HEK293T (cell line): ENCODE data around the gene TGFBR2.

Source experiments
- ARNT ChIP-seq: fragments of 450-650 bp; IDR thresholded peaks from 2 replicates; pipeline ENCODE4 v1.6.1; 2017; ENCODE audit warnings: mild to moderate bottlenecking
- BHLHE40 ChIP-seq: fragments of 450-650 bp; IDR thresholded peaks from 2 replicates; pipeline ENCODE4 v1.6.1; 2016; ENCODE audit warnings: mild to moderate bottlenecking, moderate library complexity, borderline replicate concordance
- CTBP1 ChIP-seq: fragments of 450-650 bp; IDR thresholded peaks from 2 replicates; pipeline ENCODE4 v1.6.1; 2016; ENCODE audit warnings: borderline replicate concordance
- FOXM1 ChIP-seq: fragments of 450-650 bp; IDR thresholded peaks from 2 replicates; pipeline ENCODE4 v1.6.1; 2017; ENCODE audit warnings: mild to moderate bottlenecking, borderline replicate concordance
- LEF1 ChIP-seq: fragments of 450-650 bp; IDR thresholded peaks from 2 replicates; pipeline ENCODE4 v1.6.1; 2017; ENCODE audit warnings: mild to moderate bottlenecking, borderline replicate concordance
- NFRKB ChIP-seq: fragments of 450-650 bp; IDR thresholded peaks from 2 replicates; pipeline ENCODE4 v1.6.1; 2016; ENCODE audit warnings: mild to moderate bottlenecking, moderate library complexity
- SP1 ChIP-seq: fragments of 450-650 bp; IDR thresholded peaks from 2 replicates; pipeline ENCODE4 v1.6.1; 2017
- SUZ12 ChIP-seq: fragments of 450-650 bp; IDR thresholded peaks from 2 replicates; pipeline ENCODE4 v1.6.1; 2016; ENCODE audit warnings: mild to moderate bottlenecking
- TF ChIP-seq, protein P1 (sequence below): fragments of 450-650 bp; IDR thresholded peaks from 2 replicates; pipeline ENCODE4 v1.6.1; 2016

DNA sequence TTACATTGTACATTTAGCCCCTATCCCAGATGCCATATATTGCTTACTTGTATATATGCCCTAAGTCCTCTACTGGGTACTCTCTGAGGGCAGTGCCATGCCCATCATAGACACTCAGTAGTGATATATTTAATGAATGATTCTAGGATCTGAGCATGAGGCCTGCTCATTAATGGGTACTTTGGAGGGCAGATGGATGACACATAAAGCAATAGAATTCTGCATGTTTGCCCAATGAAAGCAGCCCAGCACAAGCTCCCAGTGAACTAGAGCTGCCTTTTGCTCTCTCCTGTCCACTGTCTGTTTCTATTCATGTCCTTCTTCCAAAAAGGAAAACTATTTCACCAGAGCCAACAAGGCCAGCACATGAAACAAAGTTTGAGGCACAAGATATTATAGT is 63.9 kb downstream of the TGFBR2 start:
- TF ChIP-seq NFRKB (no peak), LEF1 (no peak), SUZ12 (no peak), BHLHE40 (no peak), ARNT (no peak), FOXM1 (no peak), SP1 (no peak), CTBP1 (no peak)
- TF ChIP-seq, protein P1, sequence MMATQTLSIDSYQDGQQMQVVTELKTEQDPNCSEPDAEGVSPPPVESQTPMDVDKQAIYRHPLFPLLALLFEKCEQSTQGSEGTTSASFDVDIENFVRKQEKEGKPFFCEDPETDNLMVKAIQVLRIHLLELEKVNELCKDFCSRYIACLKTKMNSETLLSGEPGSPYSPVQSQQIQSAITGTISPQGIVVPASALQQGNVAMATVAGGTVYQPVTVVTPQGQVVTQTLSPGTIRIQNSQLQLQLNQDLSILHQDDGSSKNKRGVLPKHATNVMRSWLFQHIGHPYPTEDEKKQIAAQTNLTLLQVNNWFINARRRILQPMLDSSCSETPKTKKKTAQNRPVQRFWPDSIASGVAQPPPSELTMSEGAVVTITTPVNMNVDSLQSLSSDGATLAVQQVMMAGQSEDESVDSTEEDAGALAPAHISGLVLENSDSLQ: no peak
